Measurements from ENCODE around the gene SH3PXD2A.
"Not testable (repeated sequence)": the region's sequence is repeated elsewhere in the genome, so short reads cannot be mapped to it uniquely, and the experiment has no call there.

Gene SH3PXD2A

DNA sequence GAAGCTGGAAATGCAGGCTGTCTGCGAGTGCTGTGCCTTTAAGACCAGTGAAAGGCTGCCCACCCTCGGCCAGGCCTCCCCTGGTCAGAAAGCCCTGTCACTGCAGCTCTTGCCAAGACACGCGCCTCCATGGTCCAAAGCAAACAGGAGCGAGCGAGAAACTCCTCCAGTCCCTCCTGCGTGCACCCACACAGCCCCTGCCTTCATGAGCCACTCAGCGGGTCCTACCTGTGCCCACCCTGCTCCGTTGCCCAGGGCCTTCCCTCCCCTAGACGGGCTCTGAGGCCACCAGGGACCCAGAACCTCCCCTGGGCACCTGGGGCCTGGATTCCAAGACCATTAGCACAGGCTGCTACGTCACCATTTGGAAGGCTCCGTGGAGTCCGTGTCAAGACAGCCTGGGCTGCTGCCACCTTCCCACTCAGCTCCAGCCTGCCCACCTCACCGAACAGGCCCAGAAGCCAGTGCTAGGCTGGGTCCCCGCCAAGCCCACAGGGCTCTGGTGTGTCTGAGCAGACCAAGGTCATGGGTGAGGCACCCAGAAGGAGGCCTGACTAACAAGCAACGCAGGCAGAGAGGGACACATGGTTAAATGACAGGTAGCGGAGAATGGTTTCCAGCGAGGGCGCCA, 217.3 kb downstream of the SH3PXD2A start:
- peak; percentile 62 for DNase-seq

DNA sequence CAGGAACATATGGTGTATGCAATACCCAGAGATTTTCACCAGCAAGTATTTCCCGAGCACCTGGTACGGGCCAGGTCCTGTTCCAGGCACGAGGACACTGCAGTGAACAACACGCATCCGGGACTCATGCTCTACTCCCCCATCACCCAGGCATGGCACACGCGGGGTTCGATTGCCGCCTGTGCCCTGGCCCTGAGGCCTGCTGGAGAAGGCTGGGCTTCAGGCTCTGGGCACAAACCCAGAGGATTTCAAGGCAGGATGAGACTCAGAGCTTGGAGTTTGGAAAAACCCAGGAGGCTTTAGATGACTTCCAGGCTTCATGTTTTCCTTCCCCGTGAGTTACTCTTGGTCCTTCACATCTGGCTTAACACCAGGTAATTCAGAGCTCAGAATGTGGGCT, 218.4 kb downstream of the SH3PXD2A start:
- no peak for DNase-seq

DNA sequence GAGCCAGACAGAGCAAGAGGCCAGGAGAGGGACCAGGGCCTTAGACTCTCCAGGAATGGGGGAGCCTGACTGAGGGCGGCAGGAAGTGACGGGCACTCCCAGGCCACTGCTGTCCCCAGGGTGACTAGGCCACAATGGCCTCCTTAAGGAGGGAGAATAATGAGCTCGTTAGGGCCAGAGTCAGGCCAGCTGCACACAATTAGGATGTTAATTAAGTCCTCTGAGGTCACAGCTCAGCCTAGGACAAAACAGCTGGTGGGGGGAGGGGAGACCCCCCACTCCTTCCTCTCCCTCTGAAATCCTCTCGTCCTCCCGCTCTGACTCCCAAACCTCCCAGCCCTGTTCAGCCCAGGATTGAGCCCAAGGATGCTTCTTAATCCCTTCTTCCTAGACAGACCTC, 218.9 kb downstream of the SH3PXD2A start:
- DNase-seq, result no peak

DNA sequence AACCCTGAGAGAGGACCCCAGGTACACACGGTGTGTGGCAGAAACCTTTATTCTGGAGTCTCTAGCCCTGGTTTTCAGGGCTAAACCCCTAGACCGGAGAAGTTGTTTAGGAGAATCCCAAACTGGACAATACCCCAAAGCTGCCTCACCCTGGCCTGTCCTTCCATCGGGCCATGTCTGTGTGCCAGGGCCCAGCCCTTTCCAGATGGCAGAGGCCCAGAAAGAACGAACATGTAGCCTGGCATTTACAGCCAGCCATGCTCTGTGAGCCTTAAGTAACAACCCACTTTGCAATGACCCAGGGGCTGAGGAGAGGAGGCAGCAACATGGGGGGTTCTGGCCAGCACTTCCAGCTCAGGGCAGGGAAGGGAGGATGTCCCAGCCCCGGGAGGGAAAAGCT, 219.8 kb downstream of the SH3PXD2A start:
- no peak for DNase-seq

DNA sequence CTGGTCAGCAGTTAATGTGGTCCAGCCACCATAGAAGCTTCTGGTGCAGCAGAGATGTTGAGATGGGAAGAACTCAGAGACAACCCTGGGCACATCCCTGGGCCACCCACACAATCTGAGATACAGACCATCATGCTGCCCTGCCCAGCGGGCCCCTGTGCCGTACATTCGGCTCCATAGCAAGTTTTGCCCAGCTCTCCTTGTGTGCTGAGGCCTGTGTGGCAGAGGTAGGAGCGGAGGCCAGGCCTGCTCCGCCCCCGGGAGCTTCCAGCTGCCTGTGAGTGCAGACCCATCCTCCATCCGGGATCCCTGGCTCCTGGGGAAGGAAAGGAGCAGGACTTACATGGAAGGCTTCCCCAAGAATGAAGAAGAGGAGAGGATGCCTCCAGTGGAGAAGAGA, 221.5 kb downstream of the SH3PXD2A start:
- DNase-seq, result no peak

DNA sequence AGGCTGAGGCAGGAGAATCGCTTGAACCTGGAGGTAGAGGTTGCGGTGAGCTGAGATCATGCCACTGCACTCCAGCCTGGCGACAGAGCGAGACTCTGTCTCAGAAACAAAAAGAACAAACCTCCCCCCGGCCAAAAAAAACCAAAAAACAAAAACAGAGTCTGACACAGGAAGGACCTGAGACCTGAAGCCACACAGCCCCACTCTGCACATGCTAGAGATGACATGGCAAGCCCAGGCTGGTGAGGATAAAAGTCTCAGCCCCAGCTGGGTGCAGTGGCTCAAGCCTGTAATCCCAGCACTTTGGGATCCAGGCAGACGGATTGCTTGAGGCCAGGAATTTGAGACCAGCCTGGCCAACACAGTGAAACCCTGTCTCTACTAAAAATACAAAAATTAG, 222.5 kb downstream of the SH3PXD2A start:
- DNase-seq, result not testable (repeated sequence)

DNA sequence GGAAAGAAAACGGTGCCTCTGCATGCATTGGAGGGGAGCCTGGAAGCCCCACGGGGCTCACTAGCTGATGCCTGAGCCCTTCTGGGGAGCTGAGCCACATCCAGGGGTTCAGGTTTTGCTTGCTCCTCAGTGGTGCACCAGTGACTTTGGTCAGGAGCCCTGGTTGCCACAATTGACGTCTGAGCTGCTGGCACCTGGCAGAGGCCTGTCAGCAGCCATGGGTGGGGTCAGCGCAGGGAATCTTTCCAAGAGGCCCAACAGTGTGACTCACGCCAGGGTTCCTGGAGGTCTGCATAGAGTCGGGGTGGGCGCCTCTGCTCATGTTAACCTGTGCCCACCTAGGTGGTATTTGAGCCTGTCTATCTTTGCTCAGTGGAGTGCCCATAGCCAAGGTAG, 223.1 kb downstream of the SH3PXD2A start:
- no peak for DNase-seq

DNA sequence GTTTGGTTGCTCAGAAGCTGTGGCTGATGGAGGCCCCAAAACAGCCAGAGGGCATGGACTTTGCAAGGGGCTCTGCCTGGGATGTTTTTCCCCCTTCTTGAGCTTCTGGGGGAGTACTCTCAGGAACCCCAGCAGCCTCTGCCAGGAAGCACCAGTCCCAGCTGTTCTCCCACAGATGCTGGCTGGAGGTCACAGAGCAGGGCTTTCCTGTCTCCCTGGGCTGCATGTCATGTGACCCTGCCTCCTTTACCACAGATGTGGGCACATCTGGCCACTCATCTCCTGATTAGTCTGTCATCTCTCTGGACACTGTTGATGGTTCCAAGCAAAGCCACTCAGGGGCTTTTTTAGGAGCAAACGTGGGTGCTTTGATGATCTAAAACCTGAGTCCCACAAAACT, 225.2 kb downstream of the SH3PXD2A start:
- DNase-seq, result no peak

DNA sequence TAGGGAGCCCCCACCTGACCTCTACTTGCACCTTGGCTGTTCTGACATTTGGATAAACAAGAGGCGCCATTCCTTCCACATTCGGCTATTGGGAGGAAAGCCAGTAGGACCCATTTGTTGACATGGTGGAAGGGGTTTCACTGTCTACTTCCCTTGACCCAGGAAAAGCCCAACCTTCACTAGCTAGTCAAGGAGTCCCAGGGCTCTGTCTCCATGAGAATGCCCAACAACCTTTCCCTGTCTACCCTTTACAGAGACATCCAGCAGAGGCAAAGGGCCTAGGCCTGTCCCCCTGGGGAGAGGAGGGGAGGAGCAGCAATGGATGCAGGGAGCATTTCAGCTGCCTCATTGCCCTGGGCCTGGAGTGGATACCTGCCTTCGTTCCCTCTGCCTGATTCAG, 225.8 kb downstream of the SH3PXD2A start:
- DNase-seq, result no peak

DNA sequence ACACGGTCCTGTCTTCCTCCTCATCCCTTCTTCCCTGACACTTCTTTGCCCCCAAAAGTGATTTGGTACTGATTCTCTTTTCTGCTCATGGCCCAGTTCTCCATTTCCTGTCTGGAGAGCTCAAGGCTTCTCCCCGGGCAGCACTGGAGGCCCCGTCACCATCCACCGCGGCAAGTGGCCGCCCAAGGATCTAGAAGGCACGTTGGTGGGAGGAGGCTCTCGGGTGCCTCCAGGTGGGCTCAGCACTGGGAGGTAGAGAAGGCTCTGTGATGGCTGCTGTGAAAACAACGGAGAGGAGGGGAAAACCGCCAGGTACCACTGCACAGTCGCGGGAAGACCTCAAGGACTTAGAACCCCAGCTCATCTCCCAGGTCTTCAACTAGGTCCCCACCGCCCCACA, 227.5 kb downstream of the SH3PXD2A start:
- no peak for DNase-seq

DNA sequence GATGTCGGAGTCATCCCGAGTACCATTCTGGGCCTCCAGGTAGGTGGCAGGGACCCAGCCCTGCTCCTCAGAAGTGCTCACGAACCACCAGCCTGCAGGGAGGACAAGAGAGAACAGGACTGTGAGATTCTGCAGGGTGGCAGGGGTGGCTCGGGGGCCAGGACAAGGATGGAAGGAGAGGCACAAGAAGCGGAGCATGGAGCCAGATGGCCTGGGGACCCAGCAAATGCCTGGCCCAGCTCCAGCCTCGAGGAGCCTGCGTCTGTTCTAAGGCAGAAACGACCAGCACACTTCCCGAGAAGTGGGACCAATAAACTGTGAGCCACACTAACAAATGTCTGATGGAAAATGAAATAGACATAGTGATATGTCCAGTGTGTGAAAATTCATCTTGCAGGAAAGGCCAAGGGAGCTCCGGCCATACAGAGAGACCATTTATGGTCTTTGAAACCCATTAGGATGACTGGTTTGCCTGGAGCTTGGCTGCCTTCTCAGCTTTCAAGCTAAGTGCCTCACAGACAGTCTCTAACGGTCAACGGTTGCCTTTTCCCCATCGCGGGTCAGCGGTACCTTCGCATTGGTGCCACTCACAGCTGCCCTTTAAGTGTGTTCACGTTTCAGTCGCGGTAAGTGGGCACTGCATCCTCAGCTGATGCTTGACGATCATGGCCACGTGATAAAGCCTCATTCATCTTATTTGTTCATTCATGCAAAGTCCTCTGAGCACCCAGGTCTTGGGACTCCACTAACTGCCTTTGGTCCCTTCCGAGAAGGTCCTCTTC, 228.1 kb downstream of the SH3PXD2A start:
- no peak for DNase-seq

DNA sequence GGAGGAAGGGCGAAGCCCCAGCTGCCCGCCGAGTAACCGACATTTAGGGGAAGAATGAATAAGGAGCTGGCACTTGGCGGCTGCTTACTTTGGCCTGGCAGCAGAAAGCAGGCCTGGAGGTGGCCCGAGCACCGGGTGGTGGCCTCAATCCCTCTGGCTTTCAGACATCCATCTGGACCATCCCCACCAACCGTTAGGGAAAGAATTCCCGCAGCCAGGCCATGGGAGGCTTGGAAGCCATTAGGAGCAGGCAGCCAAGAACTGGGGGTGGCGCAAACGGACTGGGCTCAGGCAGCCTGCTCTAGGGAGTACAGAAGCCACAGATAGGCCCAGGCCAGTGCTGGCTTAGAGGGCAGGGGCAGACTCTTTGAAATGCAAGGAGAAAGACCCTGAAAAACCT, 229.2 kb downstream of the SH3PXD2A start:
- no peak for DNase-seq

DNA sequence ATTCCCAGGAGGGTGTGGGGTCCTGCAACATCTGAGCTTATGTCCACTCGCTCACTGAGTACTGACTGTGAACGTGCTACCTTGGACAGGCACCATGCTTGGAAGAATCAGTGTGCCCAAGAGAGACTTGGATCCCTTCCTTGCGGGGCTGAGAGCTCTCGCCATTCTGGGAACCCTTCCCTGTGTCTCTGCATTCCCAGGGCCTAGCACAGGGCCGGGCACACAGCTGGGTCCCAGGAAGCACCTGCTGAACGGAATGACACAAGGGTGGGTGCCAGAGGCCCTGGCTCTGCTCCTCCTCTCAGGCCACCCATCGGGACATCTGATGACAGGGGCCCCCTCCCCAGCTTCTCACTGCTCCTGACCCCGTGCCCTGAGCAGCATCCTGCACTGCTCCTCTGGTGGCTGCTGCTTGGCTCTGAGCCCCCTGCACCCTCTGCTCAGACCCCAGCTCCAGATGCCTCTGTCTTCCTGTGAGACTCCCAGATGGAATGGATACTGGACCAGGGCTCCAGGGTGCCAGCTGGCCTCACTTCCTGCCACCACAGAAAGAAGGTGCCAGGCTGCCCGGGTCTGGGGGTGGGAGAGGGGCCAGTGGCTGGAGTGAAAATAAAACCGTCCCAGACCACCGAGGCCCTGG, 232.3 kb downstream of the SH3PXD2A start:
- no peak for DNase-seq

DNA sequence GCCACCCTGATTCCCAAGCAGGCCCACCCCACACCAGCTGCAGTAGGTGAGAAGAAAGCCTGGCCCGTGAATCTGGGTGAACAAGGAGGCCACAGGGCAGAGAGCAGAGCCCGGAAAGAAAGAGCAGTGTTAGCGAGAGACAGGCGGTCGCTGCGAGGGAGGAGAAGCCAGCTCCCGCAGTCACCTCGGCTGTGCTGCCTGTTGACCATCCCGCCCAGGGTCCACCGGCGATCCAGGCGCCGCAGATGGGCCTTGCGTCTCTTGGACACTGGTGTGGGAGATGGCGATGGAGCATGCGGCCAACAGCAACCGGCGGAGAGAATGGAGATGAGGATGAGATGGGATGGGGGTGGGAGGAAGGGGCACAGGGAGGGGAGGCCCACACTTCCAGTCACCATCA, 233.1 kb downstream of the SH3PXD2A start:
- no peak for DNase-seq

DNA sequence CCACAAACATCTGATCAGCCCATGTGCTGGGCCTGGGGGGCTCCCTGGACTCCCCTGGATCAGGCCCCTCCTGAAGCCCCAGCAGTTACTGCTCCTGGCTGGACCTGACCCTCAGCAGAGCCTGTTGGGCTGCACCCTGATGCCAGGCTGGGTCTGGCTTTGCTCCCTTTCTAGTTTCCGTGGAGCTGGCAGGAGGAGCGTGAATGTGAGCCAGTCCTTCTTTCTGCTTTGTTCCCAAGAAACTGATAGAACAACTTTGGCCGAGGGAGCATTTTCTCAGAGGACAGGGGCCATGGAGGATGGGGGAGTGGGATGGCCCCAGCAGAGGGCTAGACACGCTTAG, 233.6 kb downstream of the SH3PXD2A start:
- no peak for DNase-seq

DNA sequence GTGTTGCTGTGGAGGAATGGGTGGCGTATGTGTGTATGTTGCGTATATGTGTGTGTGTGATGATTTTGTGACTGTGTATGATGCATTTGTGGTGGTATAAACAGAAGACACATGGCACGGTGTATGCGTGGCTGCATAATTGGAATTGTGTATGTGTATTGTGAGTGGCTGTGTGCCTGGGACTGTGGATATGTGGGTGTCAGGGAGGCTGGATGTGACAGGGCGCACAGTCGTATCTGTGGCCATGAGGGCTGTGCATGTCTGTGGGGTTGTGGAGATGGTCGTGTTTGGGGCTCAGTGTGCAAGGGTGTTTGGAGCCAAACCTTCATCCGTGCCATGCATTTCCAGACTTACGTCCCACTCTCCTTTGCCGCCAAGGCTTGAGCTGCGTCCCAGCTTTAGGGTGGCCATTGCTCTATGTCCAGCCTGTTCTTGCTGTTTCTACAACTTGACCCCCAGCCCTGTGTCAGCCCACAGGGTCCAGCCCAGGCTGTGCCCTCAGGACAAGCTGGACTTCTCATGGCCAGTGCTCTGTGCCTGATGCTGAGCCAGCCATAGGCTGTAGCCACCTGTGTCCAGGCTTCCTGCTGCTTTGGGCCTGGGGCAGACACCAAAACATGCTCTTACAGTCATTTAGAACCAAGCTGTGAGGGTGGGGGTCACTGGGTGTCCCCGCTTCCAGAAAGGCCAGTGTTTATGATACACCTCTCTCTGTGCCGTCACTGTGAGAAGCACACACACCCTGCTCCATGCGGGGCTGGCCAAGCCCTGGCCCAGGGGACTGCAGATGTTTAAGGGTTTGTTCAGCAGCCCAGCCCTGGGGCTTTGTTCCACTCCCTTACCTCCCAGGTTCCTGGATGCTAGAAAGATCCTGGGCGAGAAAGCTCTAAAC, 234.2 kb downstream of the SH3PXD2A start:
- no peak for DNase-seq

DNA sequence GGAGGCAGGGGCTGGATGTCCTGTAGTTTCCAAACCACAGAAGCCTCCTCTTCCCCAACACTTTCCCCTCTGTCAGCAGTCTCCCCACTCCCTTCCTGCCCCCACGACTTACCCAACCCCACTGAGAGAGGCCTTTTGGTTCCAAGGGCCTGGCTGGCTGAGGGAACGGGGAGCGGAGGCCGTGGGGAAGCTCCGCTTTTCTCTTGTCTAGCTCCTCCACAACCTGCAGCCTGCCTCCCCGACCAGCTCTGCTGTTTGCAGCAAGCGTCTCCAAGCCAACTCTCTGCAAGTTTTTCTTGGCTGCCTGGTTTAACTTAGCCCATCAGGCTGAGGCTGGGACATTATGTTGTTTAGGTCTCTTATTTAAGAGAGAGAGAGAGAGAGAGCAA, 235.0 kb downstream of the SH3PXD2A start:
- DNase-seq, result no peak

DNA sequence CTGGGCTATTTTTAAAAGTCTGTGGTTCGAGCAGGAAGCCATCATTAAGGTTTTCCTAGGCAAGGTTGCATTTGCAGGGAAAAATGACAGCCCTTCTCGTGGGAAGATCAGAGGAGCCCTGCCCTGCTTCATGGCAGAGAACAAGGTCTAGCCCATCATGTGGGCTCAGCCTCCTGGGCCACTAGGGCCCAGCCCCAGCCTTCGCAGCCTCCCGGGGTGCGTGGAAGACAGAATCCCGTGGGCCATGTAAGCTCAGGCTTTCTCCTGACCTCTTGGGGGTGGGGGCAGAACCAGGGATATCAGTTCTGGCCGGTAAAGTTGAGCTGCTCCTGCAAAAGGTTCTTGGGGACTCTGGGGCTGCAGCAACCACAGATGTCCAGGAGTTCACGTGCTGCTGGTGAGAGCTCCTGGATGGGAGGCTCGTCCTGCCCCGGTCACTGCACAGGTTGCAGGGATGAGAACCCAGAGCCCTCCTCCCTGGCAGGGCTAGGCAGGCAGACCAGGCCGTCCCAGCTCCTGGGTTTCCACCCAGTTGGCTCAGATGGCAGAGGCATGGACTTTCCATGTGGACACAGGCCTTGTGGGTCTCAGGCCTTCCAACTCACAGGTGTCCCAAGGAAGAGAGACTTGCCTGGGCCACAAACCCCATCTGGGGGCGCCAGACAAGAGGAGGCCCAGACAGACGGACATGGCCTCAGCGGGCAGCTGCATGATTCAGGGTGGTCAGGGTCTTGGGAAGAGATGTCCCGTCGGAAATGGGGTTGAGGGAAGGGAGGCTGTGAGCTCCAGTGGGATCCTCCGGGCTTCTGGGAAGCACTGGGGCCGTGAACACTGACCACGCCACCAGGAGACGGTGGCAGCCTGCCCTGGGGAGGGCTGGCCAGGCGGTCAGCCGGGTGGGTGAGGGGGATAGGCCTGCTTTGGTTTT, 235.7 kb downstream of the SH3PXD2A start:
- no peak for DNase-seq

DNA sequence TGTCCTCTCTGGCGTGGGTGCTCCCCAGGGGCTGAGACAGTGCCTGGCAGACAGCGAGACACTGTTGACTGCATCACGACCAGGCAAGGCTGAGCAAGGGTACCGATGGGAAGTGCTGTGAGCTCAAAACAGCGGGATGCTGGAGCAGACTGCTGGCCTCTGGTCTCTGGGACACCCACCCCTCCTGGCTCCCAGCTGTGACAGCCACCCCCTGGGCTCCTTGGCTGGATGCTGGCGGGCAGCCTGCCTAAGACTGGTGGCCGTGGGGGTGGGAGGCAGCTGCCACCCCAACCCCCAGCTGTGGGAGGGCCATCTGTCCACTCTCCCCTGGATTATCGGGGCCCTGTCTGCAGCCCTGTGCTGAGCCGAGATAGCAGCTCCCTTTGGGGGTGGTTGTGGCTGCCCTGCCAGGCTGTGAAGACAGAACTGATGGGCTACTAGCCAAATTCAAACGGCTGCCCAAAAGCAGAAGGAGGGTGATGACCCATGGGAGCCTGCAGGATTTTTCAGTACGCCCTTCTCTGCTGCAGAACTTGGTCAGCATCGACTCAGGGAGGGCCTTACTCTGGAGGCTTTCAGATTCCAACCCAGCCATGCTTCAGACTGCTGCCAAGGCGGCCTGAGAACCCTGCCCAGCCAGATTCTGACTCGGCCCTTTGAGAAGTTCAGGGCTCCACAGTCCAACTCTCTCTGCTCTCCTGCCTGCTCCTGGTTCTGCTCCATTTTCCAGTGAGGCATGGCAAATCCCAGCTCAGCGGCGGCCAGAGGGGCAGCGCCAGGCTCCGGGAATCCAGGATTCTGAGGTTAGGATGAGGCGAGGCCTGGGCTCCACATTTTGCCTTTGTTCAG, 236.6 kb downstream of the SH3PXD2A start:
- DNase-seq, result no peak

DNA sequence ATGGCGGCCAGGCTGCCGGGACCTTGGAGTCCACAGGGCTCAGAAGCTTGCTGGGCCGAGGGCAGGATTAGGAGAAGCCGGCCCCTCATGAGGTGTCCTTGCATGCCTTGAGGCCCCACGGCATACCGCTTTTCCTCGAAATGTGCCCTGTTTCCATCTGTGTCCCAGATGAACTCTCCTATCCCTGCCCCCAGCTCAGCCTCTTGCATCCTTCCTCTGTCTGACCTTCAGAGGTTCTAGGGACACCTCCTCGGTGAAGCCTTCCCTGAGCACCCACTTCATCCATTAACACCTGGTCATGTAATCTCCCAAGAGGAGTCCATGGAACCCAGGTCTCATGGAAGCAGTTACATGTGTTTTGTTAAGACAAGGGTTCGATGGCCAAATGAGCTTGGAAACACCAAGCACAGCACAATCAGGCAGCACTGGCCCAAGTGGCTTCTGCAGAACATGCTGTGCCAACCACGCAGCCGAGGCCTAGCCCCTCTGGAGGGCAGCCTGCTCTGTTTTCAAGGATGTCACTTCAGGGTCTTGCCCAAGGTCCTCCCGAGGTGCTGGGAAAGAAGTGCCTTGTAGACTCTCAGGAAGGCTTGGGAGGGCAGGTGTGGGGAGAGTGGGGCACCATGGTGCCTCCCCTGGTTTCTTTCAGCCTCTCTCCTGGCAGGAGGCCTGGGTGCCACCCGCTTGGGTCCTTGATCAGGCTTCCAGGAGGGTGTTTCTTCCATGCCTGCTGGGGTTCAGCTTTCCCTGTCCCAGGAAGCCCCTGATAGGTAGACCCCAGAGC, 237.6 kb downstream of the SH3PXD2A start:
- no peak for DNase-seq

Measured in EL (cell line).